ENCODE results near the gene CCDC184.

DNA sequence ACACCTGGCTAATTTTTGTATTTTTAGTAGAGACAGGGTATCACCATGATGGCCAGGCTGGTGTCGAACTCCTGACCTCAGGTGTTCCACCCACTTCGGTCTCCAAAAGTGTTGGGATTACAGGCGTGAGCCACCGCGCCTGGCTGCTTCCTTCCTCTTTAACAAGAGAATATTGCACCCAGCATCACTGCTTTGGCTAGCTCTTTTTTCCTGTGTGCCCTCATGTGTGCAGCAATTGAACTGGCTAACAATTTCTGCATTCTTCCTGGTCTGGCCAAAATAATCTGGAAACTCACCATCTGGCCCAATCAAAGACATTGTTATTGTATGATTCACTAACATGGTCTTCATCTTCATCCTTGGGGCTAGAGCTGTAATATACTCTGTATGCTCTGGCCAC, 23.4 kb upstream of the CCDC184 start:
- TF ChIP-seq RARB (CRISPR knock-in tag; IDR thresholded peaks at IDR 0.05) (no peak), GLIS3 (CRISPR knock-in tag; IDR thresholded peaks at IDR 0.05) (no peak)

Measured in SK-N-SH treated with all-trans-retinoic acid at 6 μM for 48 hours (cell line).